Astrocyte (in vitro differentiated cells and primary cell): ENCODE measurements around the gene LYST. TPM values are rescaled to one million over a fixed set of nuclear protein-coding genes. Genes with fewer than 3 reads are reported as not detected.

Experiments used
- DNase-seq: peaks from one replicate; pipeline ENCODE4 v3.0.0-alpha.2; 2010; ENCODE audit warnings: low read depth
- FAIRE-seq: peaks from 2 replicates; lab custom pipeline; 2011; peaks lifted over from hg19 to GRCh38; lab: Jason Lieb, UNC
- H2AFZ ChIP-seq: 2 replicates; pipeline ENCODE4 v1.6.0; 2012; ENCODE audit warnings: low read depth, low read length, inconsistent platforms
- H3K27ac ChIP-seq: 2 replicates; pipeline ENCODE4 v1.5.1; 2011; ENCODE audit warnings: low read depth, low read length, inconsistent platforms
- H3K27me3 ChIP-seq: 2 replicates; pipeline ENCODE4 v1.6.0; 2011; ENCODE audit warnings: low read length, inconsistent platforms; ENCODE audit not compliant: insufficient read depth
- H3K36me3 ChIP-seq: 2 replicates; pipeline ENCODE4 v1.5.1; 2011; ENCODE audit warnings: low read length, inconsistent platforms; ENCODE audit not compliant: insufficient read depth
- H3K4me1 ChIP-seq: 2 replicates; pipeline ENCODE4 v1.5.1; 2011; ENCODE audit warnings: low read length, inconsistent platforms; ENCODE audit not compliant: insufficient read depth
- H3K4me2 ChIP-seq: 2 replicates; pipeline ENCODE4 v1.6.0; 2012; ENCODE audit warnings: low read length, inconsistent platforms
- H3K4me3 ChIP-seq: 2 replicates; pipeline ENCODE4 v1.5.1; 2011; ENCODE audit warnings: low read depth, mild to moderate bottlenecking, low read length, inconsistent platforms; ENCODE audit not compliant: insufficient read depth
- H3K79me2 ChIP-seq: 2 replicates; pipeline ENCODE4 v1.6.0; 2012; ENCODE audit warnings: mild to moderate bottlenecking, low read length, inconsistent platforms; ENCODE audit not compliant: insufficient read depth
- H3K9ac ChIP-seq: 2 replicates; pipeline ENCODE4 v1.6.0; 2012; ENCODE audit warnings: mild to moderate bottlenecking, low read length, inconsistent platforms
- H3K9me3 ChIP-seq: 2 replicates; pipeline ENCODE4 v1.5.1; 2012; ENCODE audit warnings: low read depth, mild to moderate bottlenecking, low read length, inconsistent platforms; ENCODE audit not compliant: insufficient read depth
- H4K20me1 ChIP-seq: 2 replicates; pipeline ENCODE4 v1.6.0; 2012; ENCODE audit warnings: low read length, inconsistent platforms; ENCODE audit not compliant: insufficient read depth
- H3K27ac Mint-ChIP-seq: one replicate; pipeline ENCODE4 v1.8.0; 2021; ENCODE audit warnings: mild to moderate bottlenecking, mixed read lengths; ENCODE audit not compliant: unreplicated experiment
- H3K27me3 Mint-ChIP-seq: one replicate; pipeline ENCODE4 v1.8.0; 2021; ENCODE audit warnings: low read depth, mixed read lengths; ENCODE audit not compliant: unreplicated experiment
- H3K36me3 Mint-ChIP-seq: one replicate; pipeline ENCODE4 v1.8.0; 2021; ENCODE audit warnings: low read depth, mixed read lengths; ENCODE audit not compliant: unreplicated experiment
- H3K4me1 Mint-ChIP-seq: one replicate; pipeline ENCODE4 v1.8.0; 2021; ENCODE audit warnings: low read depth, mixed read lengths; ENCODE audit not compliant: unreplicated experiment
- H3K4me3 Mint-ChIP-seq: one replicate; pipeline ENCODE4 v1.8.0; 2021; ENCODE audit warnings: mild to moderate bottlenecking, moderate library complexity, mixed read lengths; ENCODE audit not compliant: unreplicated experiment
- H3K9me3 Mint-ChIP-seq: one replicate; pipeline ENCODE4 v1.8.0; 2021; ENCODE audit warnings: mild to moderate bottlenecking, mixed read lengths; ENCODE audit not compliant: unreplicated experiment
- EZH2 ChIP-seq: IDR thresholded peaks from 2 replicates; pipeline ENCODE4 v1.6.1; 2012; ENCODE audit warnings: mild to moderate bottlenecking, low read length, inconsistent platforms; ENCODE audit not compliant: insufficient read depth
- total RNA-seq: library from RNA; stranded (reverse); gene quantifications from 2 replicates; pipeline ENCODE4 v1.2.1, GENCODE V29; 2021
- TF ChIP-seq, protein P1 (sequence below): IDR thresholded peaks from 2 replicates; pipeline ENCODE4 v1.5.1; 2011; ENCODE audit warnings: low read depth, mild to moderate bottlenecking, inconsistent platforms, low read length, moderate library complexity; ENCODE audit not compliant: insufficient read depth

The LYST gene
- total RNA-seq, 1 donor from 2014 or later: 15.7 TPM

DNA sequence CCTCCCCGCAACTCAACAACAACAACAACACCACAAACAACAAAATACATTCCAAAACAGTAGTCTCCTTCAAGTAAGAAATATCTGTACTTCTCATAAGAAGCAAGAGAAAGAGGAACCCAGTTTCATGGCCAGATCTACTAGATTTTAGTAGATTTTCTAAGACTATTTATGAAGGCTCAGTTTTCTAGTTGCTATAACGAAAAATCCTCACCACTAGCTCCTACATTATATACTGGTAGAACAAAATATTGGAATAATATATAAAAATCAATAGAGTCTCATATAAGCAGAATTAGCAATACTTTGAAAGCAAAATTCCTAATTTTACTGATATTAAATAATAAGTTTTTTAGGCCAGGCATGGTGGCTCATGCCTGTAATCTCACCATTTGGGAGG, 86.9 kb downstream of the LYST start:
- Histone ChIP-seq H3K9ac (no peak overlapping the region), H4K20me1 (no peaks in the 10 kb centered on the region), H3K9me3 (no peaks in the 10 kb centered on the region), H3K4me2 (no peak overlapping the region), H3K4me3 (no peak overlapping the region), H3K79me2 (no peaks in the 10 kb centered on the region), H3K4me1 (peaks cover 7% of the 10 kb centered on the region), H3K27ac (no peak overlapping the region), H2AFZ (no peak overlapping the region), H3K27me3 (no peaks in the 10 kb centered on the region), H3K36me3 (no peaks in the 10 kb centered on the region)
- DNase-seq: no peak
- Mint-ChIP-seq H3K27ac (no peak overlapping the region), H3K36me3 (no peaks in the 10 kb centered on the region), H3K4me3 (no peak overlapping the region), H3K9me3 (no peaks in the 10 kb centered on the region), H3K27me3 (no peaks in the 10 kb centered on the region), H3K4me1 (peaks cover 8% of the 10 kb centered on the region)
- TF ChIP-seq, protein P1, sequence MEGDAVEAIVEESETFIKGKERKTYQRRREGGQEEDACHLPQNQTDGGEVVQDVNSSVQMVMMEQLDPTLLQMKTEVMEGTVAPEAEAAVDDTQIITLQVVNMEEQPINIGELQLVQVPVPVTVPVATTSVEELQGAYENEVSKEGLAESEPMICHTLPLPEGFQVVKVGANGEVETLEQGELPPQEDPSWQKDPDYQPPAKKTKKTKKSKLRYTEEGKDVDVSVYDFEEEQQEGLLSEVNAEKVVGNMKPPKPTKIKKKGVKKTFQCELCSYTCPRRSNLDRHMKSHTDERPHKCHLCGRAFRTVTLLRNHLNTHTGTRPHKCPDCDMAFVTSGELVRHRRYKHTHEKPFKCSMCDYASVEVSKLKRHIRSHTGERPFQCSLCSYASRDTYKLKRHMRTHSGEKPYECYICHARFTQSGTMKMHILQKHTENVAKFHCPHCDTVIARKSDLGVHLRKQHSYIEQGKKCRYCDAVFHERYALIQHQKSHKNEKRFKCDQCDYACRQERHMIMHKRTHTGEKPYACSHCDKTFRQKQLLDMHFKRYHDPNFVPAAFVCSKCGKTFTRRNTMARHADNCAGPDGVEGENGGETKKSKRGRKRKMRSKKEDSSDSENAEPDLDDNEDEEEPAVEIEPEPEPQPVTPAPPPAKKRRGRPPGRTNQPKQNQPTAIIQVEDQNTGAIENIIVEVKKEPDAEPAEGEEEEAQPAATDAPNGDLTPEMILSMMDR: no peak
- no peak for TF ChIP-seq EZH2
- FAIRE-seq: no peak

DNA sequence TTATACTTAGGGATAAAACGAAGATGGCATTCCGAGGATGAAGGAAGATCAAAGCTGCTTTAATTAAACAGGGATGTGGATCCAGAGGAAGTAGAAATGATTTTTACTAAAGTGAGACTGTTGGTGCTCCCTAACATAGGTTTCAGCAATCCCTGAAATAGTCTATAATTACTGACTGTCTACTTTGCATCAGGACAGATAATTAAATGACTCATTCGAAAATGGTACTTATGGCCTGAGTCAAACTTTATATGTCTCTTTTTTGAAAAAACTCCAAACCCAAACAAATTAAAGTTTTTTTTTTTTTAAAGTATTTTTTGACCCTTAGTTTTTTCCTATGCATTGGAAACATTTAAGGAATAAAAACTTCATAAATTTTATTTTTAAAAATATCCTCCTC, 90.3 kb downstream of the LYST start:
- Mint-ChIP-seq H3K36me3 (no peaks in the 10 kb centered on the region), H3K27me3 (no peaks in the 10 kb centered on the region), H3K9me3 (no peaks in the 10 kb centered on the region), H3K4me1 (no peaks in the 10 kb centered on the region), H3K4me3 (no peak overlapping the region), H3K27ac (no peak overlapping the region)
- H4K20me1 ChIP-seq: no peaks in the 10 kb centered on the region
- H3K27me3 ChIP-seq: no peaks in the 10 kb centered on the region
- FAIRE-seq (no peak), DNase-seq (no peak)
- H3K27ac ChIP-seq: no peak overlapping the region
- no peaks in the 10 kb centered on the region for H3K79me2 ChIP-seq
- no peak for TF ChIP-seq EZH2
- TF ChIP-seq, protein P1: no peak
- no peaks in the 10 kb centered on the region for H3K4me1 ChIP-seq
- no peaks in the 10 kb centered on the region for H3K9me3 ChIP-seq
- no peak overlapping the region for H3K4me3 ChIP-seq
- H2AFZ ChIP-seq: no peak overlapping the region
- H3K9ac ChIP-seq: no peak overlapping the region
- no peak overlapping the region for H3K4me2 ChIP-seq
- H3K36me3 ChIP-seq: no peaks in the 10 kb centered on the region

GRCh38 chr1:235775246-235775860, 91.4 kb downstream of the LYST start:
- H3K9me3 Mint-ChIP-seq: no peaks in the 10 kb centered on the region
- FAIRE-seq (no peak), DNase-seq (no peak)
- Histone ChIP-seq H3K36me3 (no peaks in the 10 kb centered on the region), H3K4me2 (no peak overlapping the region), H3K27me3 (no peaks in the 10 kb centered on the region), H3K9ac (no peak overlapping the region), H3K4me1 (no peaks in the 10 kb centered on the region), H3K4me3 (no peak overlapping the region), H4K20me1 (no peaks in the 10 kb centered on the region), H3K9me3 (no peaks in the 10 kb centered on the region), H3K79me2 (no peaks in the 10 kb centered on the region), H3K27ac (no peak overlapping the region), H2AFZ (no peak overlapping the region)
- no peak overlapping the region for H3K4me3 Mint-ChIP-seq
- no peak overlapping the region for H3K27ac Mint-ChIP-seq
- no peaks in the 10 kb centered on the region for H3K36me3 Mint-ChIP-seq
- no peaks in the 10 kb centered on the region for H3K27me3 Mint-ChIP-seq
- TF ChIP-seq, protein P1: no peak
- no peak for TF ChIP-seq EZH2
- no peaks in the 10 kb centered on the region for H3K4me1 Mint-ChIP-seq
